BJ (cell line): Measurements from ENCODE around the gene NUDT8. TPM values are rescaled to one million over a fixed set of nuclear protein-coding genes. Genes with fewer than 3 reads are reported as not detected.

Source experiments
- CTCF ChIA-PET: fragments of 350-600 bp; formaldehyde crosslinking; extraction: SDS; loops from one replicate; lab custom pipeline; 2021; ENCODE audit warnings: antibody characterized with exemption, inconsistent platforms; lab: Yijun Ruan, JAX
- POLR2A ChIA-PET: fragments of 300-600 bp; sonication (Branson Sonifier 250); formaldehyde crosslinking; extraction: SDS; loops from one replicate; lab custom pipeline; 2021; ENCODE audit warnings: antibody characterized with exemption; lab: Charles Lee
- DNase-seq: peaks from one replicate; pipeline ENCODE4 v3.0.0-alpha.2; 2011; ENCODE audit warnings: low read depth
- H3K27me3 ChIP-seq: 2 replicates; pipeline ENCODE4 v1.6.0; 2011; ENCODE audit warnings: low read length; ENCODE audit not compliant: control insufficient read depth, insufficient read depth
- H3K36me3 ChIP-seq: 2 replicates; pipeline ENCODE4 v1.5.1; 2011; ENCODE audit warnings: low read length; ENCODE audit not compliant: control insufficient read depth, insufficient read depth
- H3K4me3 ChIP-seq: 2 replicates; pipeline ENCODE4 v1.5.1; 2011; ENCODE audit warnings: low read depth, mild to moderate bottlenecking, control low read depth, low read length
- polyA minus RNA-seq: library from RNA; depleted of rRNA, polyadenylated mRNA; stranded (reverse); fragments of >200 nt; gene quantifications from 2 replicates; pipeline ENCODE4 v1.2.3, GENCODE V29; 2011; rRNA and poly(A)+ RNA removed
- polyA plus RNA-seq: library from polyadenylated mRNA; depleted of rRNA; stranded (reverse); fragments of >200 nt; gene quantifications from 2 replicates; pipeline ENCODE4 v1.2.3, GENCODE V29; 2011; rRNA removed
- TF ChIP-seq, protein P1 (sequence below): IDR thresholded peaks from 2 replicates; pipeline ENCODE4 v1.5.1; 2011; ENCODE audit warnings: low read depth, mild to moderate bottlenecking, control low read depth, inconsistent platforms, low read length, moderate library complexity; ENCODE audit not compliant: insufficient read depth

NUDT8 gene, protein sequence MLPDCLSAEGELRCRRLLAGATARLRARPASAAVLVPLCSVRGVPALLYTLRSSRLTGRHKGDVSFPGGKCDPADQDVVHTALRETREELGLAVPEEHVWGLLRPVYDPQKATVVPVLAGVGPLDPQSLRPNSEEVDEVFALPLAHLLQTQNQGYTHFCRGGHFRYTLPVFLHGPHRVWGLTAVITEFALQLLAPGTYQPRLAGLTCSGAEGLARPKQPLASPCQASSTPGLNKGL
- polyA plus RNA-seq = 1.3 and 1.7 TPM in 2 replicates
- 0.81 and 1.2 TPM in 2 replicates for polyA minus RNA-seq

DNA sequence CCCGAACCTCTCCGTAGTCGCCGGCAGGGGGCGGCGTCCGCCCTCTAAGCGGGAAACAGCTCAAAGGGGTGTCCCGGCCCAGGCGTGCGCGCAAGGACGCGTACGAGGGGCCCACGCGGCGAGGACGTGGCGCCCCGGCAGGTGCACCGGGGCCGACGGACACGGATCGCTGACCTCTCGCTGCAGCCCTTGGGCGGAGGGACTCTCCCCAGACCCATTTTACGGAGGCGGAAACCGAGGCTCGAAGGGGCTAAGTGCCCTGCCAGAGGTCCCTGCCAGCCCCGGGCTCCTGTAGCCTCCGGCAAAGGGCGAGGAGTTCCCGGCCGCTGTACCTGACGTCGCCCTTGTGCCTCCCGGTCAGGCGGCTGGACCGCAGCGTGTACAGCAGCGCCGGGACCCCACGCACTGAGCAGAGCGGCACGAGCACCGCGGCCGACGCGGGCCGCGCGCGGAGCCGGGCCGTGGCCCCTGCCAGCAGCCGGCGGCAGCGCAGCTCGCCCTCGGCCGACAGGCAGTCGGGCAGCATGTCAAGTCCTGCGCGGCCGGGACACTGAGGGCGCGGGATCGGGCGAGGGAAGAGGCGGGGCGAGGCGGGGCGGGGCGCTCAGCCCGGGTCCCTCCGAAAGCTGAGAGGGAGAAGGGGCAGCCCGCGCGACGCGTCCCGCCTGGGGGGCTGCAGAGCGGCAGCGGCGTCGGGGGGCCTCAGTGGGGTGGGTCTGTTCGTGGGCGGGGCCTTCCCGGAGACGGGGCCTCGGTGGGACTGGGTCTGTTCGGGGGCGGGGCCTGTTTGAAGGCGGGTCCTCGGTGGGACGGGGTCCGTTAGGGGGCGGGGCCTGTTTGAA lies at the start of gene NUDT8:
Gene NUDT8, minus strand, starts transcription at position 552 of the 842 bp plus-strand sequence. Its CDS starts 26 bp downstream, at position 526.
- TF ChIP-seq, protein P1, sequence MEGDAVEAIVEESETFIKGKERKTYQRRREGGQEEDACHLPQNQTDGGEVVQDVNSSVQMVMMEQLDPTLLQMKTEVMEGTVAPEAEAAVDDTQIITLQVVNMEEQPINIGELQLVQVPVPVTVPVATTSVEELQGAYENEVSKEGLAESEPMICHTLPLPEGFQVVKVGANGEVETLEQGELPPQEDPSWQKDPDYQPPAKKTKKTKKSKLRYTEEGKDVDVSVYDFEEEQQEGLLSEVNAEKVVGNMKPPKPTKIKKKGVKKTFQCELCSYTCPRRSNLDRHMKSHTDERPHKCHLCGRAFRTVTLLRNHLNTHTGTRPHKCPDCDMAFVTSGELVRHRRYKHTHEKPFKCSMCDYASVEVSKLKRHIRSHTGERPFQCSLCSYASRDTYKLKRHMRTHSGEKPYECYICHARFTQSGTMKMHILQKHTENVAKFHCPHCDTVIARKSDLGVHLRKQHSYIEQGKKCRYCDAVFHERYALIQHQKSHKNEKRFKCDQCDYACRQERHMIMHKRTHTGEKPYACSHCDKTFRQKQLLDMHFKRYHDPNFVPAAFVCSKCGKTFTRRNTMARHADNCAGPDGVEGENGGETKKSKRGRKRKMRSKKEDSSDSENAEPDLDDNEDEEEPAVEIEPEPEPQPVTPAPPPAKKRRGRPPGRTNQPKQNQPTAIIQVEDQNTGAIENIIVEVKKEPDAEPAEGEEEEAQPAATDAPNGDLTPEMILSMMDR = peak; percentile 86
- ChIA-PET CTCF (interaction anchor here (0.6 to 7.2 kb wide), 16 partner anchors 9 to 281 kb away, joined by 3 to 88 read pairs (median 3); partner anchors contain the start of genes ACY3 and TBX10), POLR2A (no interaction called here)
- Histone ChIP-seq H3K36me3 (no peaks in the 10 kb centered on the region), H3K4me3 (peak within 1 kb of the TSS; percentile 80), H3K27me3 (no peaks in the 10 kb centered on the region)
- no peak for DNase-seq

DNA sequence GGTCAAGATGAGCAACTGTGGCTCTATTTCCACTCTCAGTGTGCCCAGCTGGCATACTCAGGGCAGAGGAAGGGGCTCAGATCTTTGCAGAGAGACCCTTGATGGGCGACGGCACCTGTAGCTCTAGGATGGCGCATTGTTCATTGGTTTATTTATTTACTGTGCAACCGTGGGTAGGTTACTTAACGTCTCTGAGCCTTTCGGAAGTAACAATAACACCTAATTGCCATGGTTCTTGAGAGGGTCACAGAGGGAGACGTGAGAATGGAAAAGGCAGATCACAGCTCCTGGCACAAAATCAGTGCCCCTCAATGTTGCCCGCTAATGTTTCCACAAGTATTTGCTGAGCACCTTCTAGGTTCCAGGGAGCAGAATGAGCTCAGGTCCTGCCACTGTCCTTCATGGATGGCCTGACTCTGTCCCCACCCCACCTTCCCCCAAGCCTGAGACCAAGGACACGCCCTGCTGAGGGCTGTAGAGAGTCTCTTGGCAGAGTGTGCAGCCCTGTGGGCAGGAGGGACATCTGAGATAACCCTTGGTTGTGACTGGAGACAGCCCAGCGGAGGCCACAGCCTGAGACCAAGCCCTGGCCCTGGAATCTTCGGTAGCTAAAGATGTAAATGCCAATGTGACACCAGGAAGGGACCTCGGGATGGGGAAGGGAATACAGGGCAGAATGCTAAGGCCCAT lies 45.5 kb upstream of the NUDT8 start:
- Histone ChIP-seq H3K4me3 (no peak overlapping the region), H3K27me3 (peaks cover 5% of the 10 kb centered on the region), H3K36me3 (no peaks in the 10 kb centered on the region)
- POLR2A ChIA-PET = no interaction called here
- TF ChIP-seq, protein P1 = no peak
- CTCF ChIA-PET = interaction anchor here (1.0 to 2.7 kb wide), 2 partner anchors 8 to 16 kb away, joined by 3 to 11 read pairs; no protein-coding TSS in a partner anchor
- no peak for DNase-seq

DNA sequence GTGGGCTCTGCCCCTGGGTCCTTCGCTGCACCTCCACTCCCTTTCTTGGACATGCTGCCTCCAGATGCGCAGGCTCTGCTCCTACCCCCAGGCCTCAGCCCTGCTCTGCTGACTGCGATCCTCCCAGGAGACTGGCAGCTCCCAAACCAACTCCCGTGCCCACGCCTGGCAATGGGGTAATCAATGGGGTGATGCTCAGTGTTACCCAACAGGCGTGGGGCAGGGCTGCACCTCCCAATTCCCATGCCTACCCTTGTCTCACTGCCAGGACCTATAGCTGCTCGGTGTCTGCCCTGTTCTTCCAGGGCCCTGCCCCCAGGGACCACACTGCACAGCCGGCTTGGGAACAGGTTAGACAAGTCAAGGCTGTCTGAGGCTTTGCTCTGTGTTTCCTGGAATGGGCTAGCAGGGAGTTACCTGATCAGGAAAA lies 44.7 kb upstream of the NUDT8 start, which contains the start of gene ALDH3B2:
Gene ALDH3B2, minus strand, starts transcription at position 182 of the 430 bp plus-strand sequence. CDS start 7,688 bp downstream, outside the sequence.
- Histone ChIP-seq H3K4me3 (no peak within 1 kb of the TSS), H3K36me3 (no peaks in the 10 kb centered on the region), H3K27me3 (peaks cover 5% of the 10 kb centered on the region)
- POLR2A ChIA-PET = no interaction called here
- DNase-seq = no peak
- TF ChIP-seq, protein P1 = no peak
- CTCF ChIA-PET = interaction anchor here (2.7 kb wide), 1 partner anchor 15 kb away, joined by 11 read pairs; no protein-coding TSS in a partner anchor

DNA sequence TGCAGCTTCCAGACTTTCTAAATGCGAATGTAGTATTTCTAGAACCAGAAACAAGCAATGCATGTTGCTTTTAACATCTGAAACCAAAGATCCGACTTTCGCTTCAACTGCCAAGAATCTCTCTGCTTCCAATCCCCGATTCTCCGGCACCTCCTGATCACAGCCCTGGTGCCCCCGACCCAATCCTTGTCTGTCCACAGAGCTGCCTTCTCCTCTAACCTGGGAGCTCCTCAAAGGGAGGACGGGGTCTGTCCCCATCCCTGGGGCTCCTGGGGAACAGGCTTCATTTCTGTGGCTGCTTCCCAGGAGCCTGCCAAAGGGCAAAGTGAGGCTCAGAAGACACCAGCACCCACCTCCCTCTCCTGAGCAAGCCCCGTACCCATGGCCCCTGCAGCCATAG lies 44.2 kb upstream of the NUDT8 start:
- ChIA-PET POLR2A (no interaction called here), CTCF (interaction anchor here (2.7 kb wide), 1 partner anchor 15 kb away, joined by 11 read pairs; no protein-coding TSS in a partner anchor)

More for the DNA sequence above, 44.2 kb upstream of the NUDT8 start:
- Histone ChIP-seq H3K4me3 (no peak overlapping the region), H3K27me3 (peaks cover 5% of the 10 kb centered on the region), H3K36me3 (no peaks in the 10 kb centered on the region)
- no peak for DNase-seq
- TF ChIP-seq, protein P1 = no peak
